ENCODE data around the gene ANKRD66. TPM values are rescaled to one million over a fixed set of nuclear protein-coding genes. Genes with fewer than 3 reads are reported as not detected.
"Not testable (repeated sequence)": the region's sequence is repeated elsewhere in the genome, so short reads cannot be mapped to it uniquely, and the experiment has no call there.

Gene ANKRD66
- total RNA-seq, result not detected in 2 replicates

- DNase-seq (ENCODE audit: low read depth in 2 of 2), result no peak
These were observed at the start of gene ANKRD66 for GRCh38 chr6:46746696-46747095. ANKRD66 (plus strand) TSS chr6:46746933; CDS start chr6:46751949, 5,016 bp downstream.

- no peak for DNase-seq (ENCODE audit: low read depth in 2 of 2)
These were observed 46.8 kb upstream of the ANKRD66 start for GRCh38 chr6:46699970-46700369.

- peak in 1 of 2 donors; percentile 17 for DNase-seq (ENCODE audit: low read depth in 2 of 2)
These were observed 42.2 kb upstream of the ANKRD66 start for GRCh38 chr6:46704562-46704961.

GRCh38 chr6:46706464-46706863 lies 40.3 kb upstream of the ANKRD66 start:
- no peak for DNase-seq (ENCODE audit: low read depth in 2 of 2)

- DNase-seq (ENCODE audit: low read depth in 2 of 2), result no peak
These were observed 35.2 kb upstream of the ANKRD66 start for GRCh38 chr6:46711491-46711890.

GRCh38 chr6:46715141-46715540 lies 31.6 kb upstream of the ANKRD66 start:
- DNase-seq (ENCODE audit: low read depth in 2 of 2), result no peak

- DNase-seq (ENCODE audit: low read depth in 2 of 2), result no peak
These were observed 27.6 kb upstream of the ANKRD66 start for GRCh38 chr6:46719099-46719498.

- DNase-seq (ENCODE audit: low read depth in 2 of 2), result no peak
These were observed 26.3 kb upstream of the ANKRD66 start for GRCh38 chr6:46720401-46720800.

GRCh38 chr6:46729787-46730326 lies 16.9 kb upstream of the ANKRD66 start:
- no peak for DNase-seq (ENCODE audit: low read depth in 2 of 2)

GRCh38 chr6:46730921-46731461 lies 15.7 kb upstream of the ANKRD66 start:
- DNase-seq (ENCODE audit: low read depth in 2 of 2), result no peak

- DNase-seq (ENCODE audit: low read depth in 2 of 2), result no peak
These were observed 13.4 kb upstream of the ANKRD66 start for GRCh38 chr6:46733341-46733801.

- DNase-seq (ENCODE audit: low read depth in 2 of 2), result peak in 1 of 2 donors; percentile 4
These were observed 11.6 kb upstream of the ANKRD66 start, which contains the start of gene PLA2G7 for GRCh38 chr6:46734867-46735719. PLA2G7 (minus strand) TSS chr6:46735375; CDS start chr6:46722891, 12,484 bp downstream.

GRCh38 chr6:46735720-46736031 lies 11.1 kb upstream of the ANKRD66 start:
- DNase-seq (ENCODE audit: low read depth in 2 of 2), result no peak

GRCh38 chr6:46736906-46737305 lies 9.8 kb upstream of the ANKRD66 start:
- DNase-seq (ENCODE audit: low read depth in 2 of 2), result no peak

- DNase-seq (ENCODE audit: low read depth in 2 of 2), result no peak
These were observed 5.3 kb upstream of the ANKRD66 start for GRCh38 chr6:46741482-46741881.

GRCh38 chr6:46741910-46742309 lies 4.8 kb upstream of the ANKRD66 start:
- no peak for DNase-seq (ENCODE audit: low read depth in 2 of 2)

- no peak for DNase-seq (ENCODE audit: low read depth in 2 of 2)
These were observed 3.1 kb upstream of the ANKRD66 start for GRCh38 chr6:46743425-46744158.

GRCh38 chr6:46744159-46744725 lies 2.5 kb upstream of the ANKRD66 start:
- DNase-seq (ENCODE audit: low read depth in 2 of 2), result not testable (repeated sequence)

GRCh38 chr6:46745973-46746372 lies 760 bp upstream of the ANKRD66 start:
- DNase-seq (ENCODE audit: low read depth in 2 of 2), result no peak

GRCh38 chr6:46748940-46749503 lies 2.3 kb downstream of the ANKRD66 start:
- no peak for DNase-seq (ENCODE audit: low read depth in 2 of 2)

GRCh38 chr6:46749731-46750130 lies 3.0 kb downstream of the ANKRD66 start:
- no peak for DNase-seq (ENCODE audit: low read depth in 2 of 2)
